Measurements from ENCODE around the gene REM2.

The REM2 gene

DNA sequence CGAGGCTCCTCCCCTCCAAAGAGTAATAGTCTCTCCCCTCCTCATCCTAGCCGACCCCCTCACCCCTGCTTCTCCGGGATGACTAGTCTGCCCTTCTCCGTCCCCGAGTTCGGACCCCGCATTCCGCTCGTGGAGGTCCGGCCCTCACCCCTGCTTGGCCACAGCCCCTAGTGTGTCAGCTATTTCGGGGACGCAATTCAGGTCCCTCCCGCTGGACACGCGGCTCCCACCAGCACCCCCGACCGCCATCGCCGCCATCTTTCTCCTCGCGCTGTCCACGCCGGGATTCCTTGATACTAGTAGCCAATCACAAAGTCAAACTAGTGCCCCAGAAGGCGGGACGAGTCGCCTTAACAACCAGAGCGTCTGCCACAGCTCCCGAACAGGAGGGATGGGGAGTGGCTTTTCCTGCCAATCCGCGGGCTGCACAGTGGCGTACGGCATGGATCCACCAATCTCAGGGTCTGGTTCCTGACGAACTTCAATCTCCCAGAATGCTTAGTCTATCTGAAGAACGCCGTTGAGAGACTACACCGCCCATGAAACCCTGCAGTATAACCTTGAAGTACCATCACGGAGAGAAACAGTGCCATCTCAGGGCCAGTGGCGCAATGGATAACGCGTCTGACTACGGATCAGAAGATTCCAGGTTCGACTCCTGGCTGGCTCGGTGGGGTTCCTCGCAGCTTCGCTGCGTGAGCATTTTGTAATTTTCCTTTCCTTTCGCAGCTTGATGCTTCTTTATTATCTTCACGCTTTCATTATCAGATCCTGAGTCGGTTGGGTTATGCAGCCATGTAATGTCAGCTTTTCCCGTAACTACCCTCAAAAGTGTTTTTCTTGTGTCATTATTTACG is 46.3 kb downstream of the REM2 start, which contains the start of gene PRMT5:
TSS of gene PRMT5 (minus strand) at position 273 of the 857 bp plus-strand sequence. CDS start at position 258, 15 bp downstream.
- peaks cover 31% of the 10 kb centered on the region for H3K36me3 ChIP-seq (ENCODE audit: insufficient read depth, low read length)
- peak within 1 kb of the TSS; percentile 98 for H3K4me3 ChIP-seq
- peak within 1 kb of the TSS; percentile 92 for H3K27ac ChIP-seq
- peak; percentile 100 for DNase-seq (ENCODE audit: low read depth, low spot score)
- no peaks in the 10 kb centered on the region for H3K9me3 ChIP-seq (ENCODE audit: low read depth, low read length)
- TF ChIP-seq FOXP2 (optimal IDR thresholded peaks at IDR 0.05; ENCODE audit: control extremely low read depth, extremely low read length, insufficient read depth) (peak; percentile 45), POLR2AphosphoS5 (IDR thresholded peaks at IDR 0.05; ENCODE audit: borderline replicate concordance, low read depth, low read length) (peak; percentile 95), EZH2 (IDR thresholded peaks at IDR 0.05) (no peak)
- H3K9ac ChIP-seq (ENCODE audit: insufficient read length) = peak within 1 kb of the TSS; percentile 98

DNA sequence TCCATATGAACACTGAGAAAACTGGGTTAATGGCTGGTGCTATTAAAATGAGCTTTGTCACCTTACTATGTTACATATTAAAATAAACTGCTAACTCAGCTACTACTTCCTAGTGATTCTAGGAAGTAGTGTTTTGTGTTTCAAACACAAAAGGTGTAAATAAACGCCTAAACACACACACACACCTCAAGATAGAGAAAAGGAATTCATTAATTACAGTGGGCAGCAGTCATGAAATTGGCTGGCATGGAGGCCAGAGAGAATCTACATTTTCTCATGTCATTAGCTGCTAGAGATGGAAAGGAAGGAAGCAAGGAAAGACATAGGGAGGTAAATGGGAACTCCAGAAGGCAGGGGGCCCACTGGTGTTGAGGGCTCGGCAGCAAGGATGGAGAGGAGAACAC is 46.9 kb downstream of the REM2 start:
- peaks cover 25% of the 10 kb centered on the region for H3K36me3 ChIP-seq (ENCODE audit: insufficient read depth, low read length)
- H3K27ac ChIP-seq = peak overlapping the region; percentile 92
- TF ChIP-seq POLR2AphosphoS5 (IDR thresholded peaks at IDR 0.05; ENCODE audit: borderline replicate concordance, low read depth, low read length) (no peak), FOXP2 (optimal IDR thresholded peaks at IDR 0.05; ENCODE audit: control extremely low read depth, extremely low read length, insufficient read depth) (no peak), EZH2 (IDR thresholded peaks at IDR 0.05) (no peak)
- peak overlapping the region; percentile 82 for H3K9ac ChIP-seq (ENCODE audit: insufficient read length)
- no peak for DNase-seq (ENCODE audit: low read depth, low spot score)
- H3K4me3 ChIP-seq = peak overlapping the region; percentile 98
- no peaks in the 10 kb centered on the region for H3K9me3 ChIP-seq (ENCODE audit: low read depth, low read length)

GRCh38 chr14:22932146-22932545 is 49.1 kb downstream of the REM2 start:
- no peak for TF ChIP-seq FOXP2 (optimal IDR thresholded peaks at IDR 0.05; ENCODE audit: control extremely low read depth, extremely low read length, insufficient read depth)
- TF ChIP-seq EZH2 (IDR thresholded peaks at IDR 0.05) = no peak
- no peak for TF ChIP-seq POLR2AphosphoS5 (IDR thresholded peaks at IDR 0.05; ENCODE audit: borderline replicate concordance, low read depth, low read length)
- Histone ChIP-seq H3K36me3 (ENCODE audit: insufficient read depth, low read length) (peaks cover 4% of the 10 kb centered on the region), H3K27ac (no peak overlapping the region), H3K4me3 (no peak overlapping the region), H3K9me3 (ENCODE audit: low read depth, low read length) (no peaks in the 10 kb centered on the region), H3K9ac (ENCODE audit: insufficient read length) (no peak overlapping the region)
- no peak for DNase-seq (ENCODE audit: low read depth, low spot score)

DNA sequence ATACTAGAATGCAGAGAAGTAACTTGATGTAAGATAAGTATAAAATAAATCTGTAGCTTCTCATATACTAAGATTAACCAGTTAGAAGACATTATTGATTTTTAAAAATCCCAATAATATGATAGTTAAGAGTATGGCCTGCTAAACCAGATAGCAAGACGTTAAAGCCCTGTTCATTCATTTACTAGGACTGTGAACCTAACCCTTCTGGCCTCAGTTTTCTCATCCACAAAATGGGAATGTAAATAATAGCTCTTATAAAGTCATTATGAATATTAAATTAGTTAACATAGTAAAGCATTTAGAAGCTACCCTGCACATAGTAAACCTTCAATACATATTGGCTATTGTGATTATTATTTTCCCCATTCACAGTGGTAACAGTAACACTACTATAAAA is 52.1 kb downstream of the REM2 start:
- H3K9ac ChIP-seq (ENCODE audit: insufficient read length) = no peak overlapping the region
- H3K36me3 ChIP-seq (ENCODE audit: insufficient read depth, low read length) = no peaks in the 10 kb centered on the region
- no peak for TF ChIP-seq EZH2 (IDR thresholded peaks at IDR 0.05)
- no peak for DNase-seq (ENCODE audit: low read depth, low spot score)
- H3K4me3 ChIP-seq = no peak overlapping the region
- H3K27ac ChIP-seq = no peak overlapping the region
- no peaks in the 10 kb centered on the region for H3K9me3 ChIP-seq (ENCODE audit: low read depth, low read length)

All from SK-N-MC (cell line).